HepG2 (cell line): ENCODE data around the gene RPS5. TPM values are rescaled to one million over a fixed set of nuclear protein-coding genes. Genes with fewer than 3 reads are reported as not detected.
A peak's percentile ranks its signal among the peaks of the same experiment; 100 is the strongest.

ENCODE experiments used
- ADNP ChIP-seq: sonication (generic); formaldehyde crosslinking; IDR thresholded peaks from 2 replicates; pipeline ENCODE4 v1.4.0; 2020; ENCODE audit warnings: missing genetic modification reagents
- BRF2 ChIP-seq: sonication (generic); formaldehyde crosslinking; IDR thresholded peaks from 2 replicates; pipeline ENCODE4 v1.8.1; 2022; ENCODE audit warnings: mild to moderate bottlenecking, missing genetic modification reagents
- FOXK1 ChIP-seq: sonication (generic); formaldehyde crosslinking; IDR thresholded peaks from 2 replicates; pipeline ENCODE4 v1.4.0; 2020; ENCODE audit warnings: low read depth, missing genetic modification reagents, borderline replicate concordance
- GZF1 ChIP-seq: sonication (generic); formaldehyde crosslinking; IDR thresholded peaks from 2 replicates; pipeline ENCODE4 v1.5.1; 2020; ENCODE audit warnings: mild to moderate bottlenecking, missing genetic modification reagents
- HBP1 ChIP-seq: IDR thresholded peaks from 2 replicates; pipeline ENCODE4 v1.6.1; 2016; ENCODE audit warnings: low read depth, control low read depth
- HDAC1 ChIP-seq: sonication (generic); formaldehyde crosslinking; IDR thresholded peaks from 2 replicates; pipeline ENCODE4 v1.5.1; 2020; ENCODE audit warnings: mild to moderate bottlenecking, missing genetic modification reagents
- MED1 ChIP-seq: sonication (generic); formaldehyde crosslinking; IDR thresholded peaks from 2 replicates; pipeline ENCODE4 v1.4.0; 2020; ENCODE audit warnings: missing genetic modification reagents
- NFKBIZ ChIP-seq: IDR thresholded peaks from 2 replicates; pipeline ENCODE4 v1.6.1; 2018; ENCODE audit warnings: missing genetic modification reagents, missing compliant biosample characterization
- ONECUT2 ChIP-seq: sonication (generic); formaldehyde crosslinking; IDR thresholded peaks from 2 replicates; pipeline ENCODE4 v1.4.0; 2020; ENCODE audit warnings: missing genetic modification reagents
- PAWR ChIP-seq: sonication (generic); formaldehyde crosslinking; IDR thresholded peaks from 2 replicates; pipeline ENCODE4 v1.4.0; 2020; ENCODE audit warnings: missing genetic modification reagents, mild to moderate bottlenecking, borderline replicate concordance
- SNAPC4 ChIP-seq: sonication (generic); formaldehyde crosslinking; IDR thresholded peaks from 2 replicates; pipeline ENCODE4 v1.4.0; 2020; ENCODE audit warnings: mild to moderate bottlenecking, missing genetic modification reagents
- ZNF30 ChIP-seq: sonication (generic); formaldehyde crosslinking; IDR thresholded peaks from 2 replicates; pipeline ENCODE4 v1.5.0; 2020; ENCODE audit warnings: mild to moderate bottlenecking, missing genetic modification reagents
- ZNF329 ChIP-seq: sonication (generic); formaldehyde crosslinking; IDR thresholded peaks from 2 replicates; pipeline ENCODE4 v1.9.0; 2021; ENCODE audit warnings: low read depth, mild to moderate bottlenecking, missing genetic modification reagents
- ZNF761 ChIP-seq: sonication (generic); formaldehyde crosslinking; conservative IDR thresholded peaks from 2 replicates; pipeline ENCODE4 v1.4.0; 2020; ENCODE audit warnings: mild to moderate bottlenecking, missing genetic modification reagents
- ZNF839 ChIP-seq: sonication (generic); formaldehyde crosslinking; IDR thresholded peaks from 2 replicates; pipeline ENCODE4 v1.4.0; 2020; ENCODE audit warnings: missing genetic modification reagents, mild to moderate bottlenecking, borderline replicate concordance
- polyA plus RNA-seq, 8 experiments: library from polyadenylated mRNA; depleted of rRNA in 3 of 8; stranded (reverse) in 7 of 8; unstranded in 1 of 8; fragments of >200 nt; fragmentation: Illumina TruSeq in 4 of 8; extraction: Trizol in 4 of 8; gene quantifications; 2 replicates each; pipeline versions ENCODE4 v1.2.1 to v1.2.3, GENCODE V29; 2011 to 2016; ENCODE audit warnings: low read depth in 4 of 8, missing spikeins in 1 of 8, mixed read lengths in 1 of 8; ENCODE audit not compliant: insufficient read depth in 1 of 8
- total RNA-seq, 5 experiments: library from RNA; depleted of rRNA; stranded (reverse); fragments of >200 nt; fragmentation: Illumina TruSeq; extraction: Trizol; gene quantifications; 2 replicates each; pipeline ENCODE4 v1.2.3, GENCODE V29; 2016; ENCODE audit warnings: low read depth in 1 of 5
- TF ChIP-seq, protein P1 (sequence below): sonication (generic); IDR thresholded peaks from 2 replicates; pipeline ENCODE4 v1.6.1; 2016; ENCODE audit warnings: low read depth, borderline replicate concordance
- TF ChIP-seq, protein P2 (sequence below): sonication (generic); formaldehyde crosslinking; IDR thresholded peaks from 2 replicates; pipeline ENCODE4 v1.9.0; 2022; ENCODE audit warnings: missing genetic modification reagents, mild to moderate bottlenecking, borderline replicate concordance

RPS5 gene
- total and polyA plus RNA-seq, 2 of the 13 experiments (the other 11 are each of a cell fraction or from before 2014, with no cell fraction given): 1,544 to 4,408 TPM

DNA sequence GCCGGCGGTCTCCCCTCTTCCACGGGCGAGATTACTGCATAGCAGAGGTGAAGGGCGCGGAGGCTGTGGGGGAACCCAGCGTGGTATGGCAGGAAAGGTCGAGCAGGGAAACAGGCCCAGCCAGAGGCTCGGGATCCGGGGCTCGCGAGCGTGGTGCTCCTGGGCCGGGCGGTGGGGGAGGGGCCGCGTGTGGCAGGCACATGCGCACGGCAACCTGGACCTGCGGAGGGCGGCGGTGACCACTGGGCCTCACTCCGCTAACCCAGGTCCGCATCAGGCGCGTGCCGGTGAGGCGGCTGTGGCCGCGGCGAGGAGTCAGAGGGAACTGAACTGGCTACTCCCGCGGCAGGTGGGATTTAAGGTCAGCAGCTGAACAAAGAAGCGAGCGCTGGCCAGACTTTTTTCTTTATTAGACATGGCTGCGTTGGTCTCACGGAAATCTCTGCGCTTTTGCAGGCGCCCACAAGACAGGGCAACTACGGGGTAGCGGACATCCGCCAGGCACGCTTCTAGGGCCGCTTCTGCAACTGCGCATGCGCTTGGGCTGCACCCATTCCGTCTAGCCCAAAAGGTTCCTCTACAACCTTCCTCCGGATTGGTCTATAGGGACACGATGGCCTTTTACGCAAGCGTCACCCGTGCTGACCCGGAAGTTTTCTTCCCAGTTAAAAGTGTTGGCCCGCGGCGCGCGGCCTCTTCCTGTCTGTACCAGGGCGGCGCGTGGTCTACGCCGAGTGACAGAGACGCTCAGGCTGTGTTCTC, at the start of gene RPS5 (continued):
- peak; percentile 77; the same call in 1 of the 2 replicates for TF ChIP-seq HBP1 (CRISPR knock-in tag)
- TF ChIP-seq ADNP (CRISPR knock-in tag): no peak
- no peak for TF ChIP-seq ONECUT2 (CRISPR knock-in tag)
- no peak for TF ChIP-seq PAWR (CRISPR knock-in tag)
- TF ChIP-seq ZNF761: peak; percentile 86; the same call in 1 of the 2 replicates
- TF ChIP-seq, protein P1, sequence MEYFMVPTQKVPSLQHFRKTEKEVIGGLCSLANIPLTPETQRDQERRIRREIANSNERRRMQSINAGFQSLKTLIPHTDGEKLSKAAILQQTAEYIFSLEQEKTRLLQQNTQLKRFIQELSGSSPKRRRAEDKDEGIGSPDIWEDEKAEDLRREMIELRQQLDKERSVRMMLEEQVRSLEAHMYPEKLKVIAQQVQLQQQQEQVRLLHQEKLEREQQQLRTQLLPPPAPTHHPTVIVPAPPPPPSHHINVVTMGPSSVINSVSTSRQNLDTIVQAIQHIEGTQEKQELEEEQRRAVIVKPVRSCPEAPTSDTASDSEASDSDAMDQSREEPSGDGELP: peak; percentile 33; the same call in 1 of the 2 replicates
- peak; percentile 86 for TF ChIP-seq FOXK1 (CRISPR knock-in tag)
- no peak for TF ChIP-seq ZNF30 (CRISPR knock-in tag)
- no peak for TF ChIP-seq ZNF329 (CRISPR knock-in tag)
- 0 out of 2 replicates have a peak, but pooled peaks have one; percentile 36 for TF ChIP-seq BRF2 (CRISPR knock-in tag)
- peak; percentile 52 for TF ChIP-seq HDAC1 (CRISPR knock-in tag)
- no peak for TF ChIP-seq NFKBIZ (CRISPR knock-in tag)
- TF ChIP-seq SNAPC4 (CRISPR knock-in tag): peak; percentile 69; the same call in 1 of the 2 replicates
- no peak; the same call in 1 of the 2 replicates for TF ChIP-seq ZNF839 (CRISPR knock-in tag)
- TF ChIP-seq, protein P2, sequence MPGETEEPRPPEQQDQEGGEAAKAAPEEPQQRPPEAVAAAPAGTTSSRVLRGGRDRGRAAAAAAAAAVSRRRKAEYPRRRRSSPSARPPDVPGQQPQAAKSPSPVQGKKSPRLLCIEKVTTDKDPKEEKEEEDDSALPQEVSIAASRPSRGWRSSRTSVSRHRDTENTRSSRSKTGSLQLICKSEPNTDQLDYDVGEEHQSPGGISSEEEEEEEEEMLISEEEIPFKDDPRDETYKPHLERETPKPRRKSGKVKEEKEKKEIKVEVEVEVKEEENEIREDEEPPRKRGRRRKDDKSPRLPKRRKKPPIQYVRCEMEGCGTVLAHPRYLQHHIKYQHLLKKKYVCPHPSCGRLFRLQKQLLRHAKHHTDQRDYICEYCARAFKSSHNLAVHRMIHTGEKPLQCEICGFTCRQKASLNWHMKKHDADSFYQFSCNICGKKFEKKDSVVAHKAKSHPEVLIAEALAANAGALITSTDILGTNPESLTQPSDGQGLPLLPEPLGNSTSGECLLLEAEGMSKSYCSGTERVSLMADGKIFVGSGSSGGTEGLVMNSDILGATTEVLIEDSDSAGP (CRISPR knock-in tag): peak; percentile 66
- TF ChIP-seq GZF1 (CRISPR knock-in tag): peak; percentile 29; the same call in 1 of the 2 replicates
- peak; percentile 36 for TF ChIP-seq MED1
